ENCODE measurements around the gene POLR2M.
A peak's percentile ranks its signal among the peaks of the same experiment; 100 is the strongest.

POLR2M gene

DNA sequence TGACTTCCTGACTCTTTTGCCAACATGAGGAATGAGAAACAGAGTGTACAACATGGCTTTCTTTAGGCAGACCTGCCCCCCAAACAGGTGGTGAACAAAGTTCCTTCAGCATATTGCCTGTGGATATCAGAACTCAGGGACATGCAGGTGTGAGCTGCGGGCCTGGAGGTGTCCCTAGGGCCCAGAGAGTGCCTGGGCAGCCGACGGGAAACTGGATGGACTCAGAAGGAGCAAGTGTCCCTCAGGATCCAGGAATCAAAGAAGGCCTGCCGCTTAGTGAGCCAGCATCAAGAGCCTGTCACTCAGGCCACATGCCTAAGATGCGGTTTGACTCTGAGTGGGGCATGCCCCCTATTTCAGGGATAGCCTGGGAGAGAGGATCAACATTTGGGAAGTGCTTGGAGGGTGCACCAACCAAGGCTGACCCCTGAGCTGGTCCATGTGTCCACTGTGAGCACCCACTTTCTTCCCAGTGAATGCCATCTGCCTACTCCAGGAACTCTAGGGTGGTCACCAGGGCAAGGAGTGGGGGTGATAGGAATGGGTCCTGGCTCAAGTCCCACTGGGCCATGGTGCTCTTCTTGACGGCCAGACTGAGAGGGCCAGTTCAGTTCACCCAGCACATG, 16.1 kb upstream of the POLR2M start:
- H3K9me3 ChIP-seq: no peaks in the 10 kb centered on the region
- no peaks in the 10 kb centered on the region for H3K27me3 ChIP-seq
- H3K9ac ChIP-seq: no peak overlapping the region
- no peak for TF ChIP-seq Cebpa-rat (IDR thresholded peaks at IDR 0.05)
- no peaks in the 10 kb centered on the region for H3K4me1 ChIP-seq
- H4K20me1 ChIP-seq: no peaks in the 10 kb centered on the region
- H3K4me3 ChIP-seq: no peak overlapping the region
- no peak overlapping the region for H3K27ac ChIP-seq
- H3K4me2 ChIP-seq: no peak overlapping the region
- H3K36me3 ChIP-seq: no peaks in the 10 kb centered on the region

DNA sequence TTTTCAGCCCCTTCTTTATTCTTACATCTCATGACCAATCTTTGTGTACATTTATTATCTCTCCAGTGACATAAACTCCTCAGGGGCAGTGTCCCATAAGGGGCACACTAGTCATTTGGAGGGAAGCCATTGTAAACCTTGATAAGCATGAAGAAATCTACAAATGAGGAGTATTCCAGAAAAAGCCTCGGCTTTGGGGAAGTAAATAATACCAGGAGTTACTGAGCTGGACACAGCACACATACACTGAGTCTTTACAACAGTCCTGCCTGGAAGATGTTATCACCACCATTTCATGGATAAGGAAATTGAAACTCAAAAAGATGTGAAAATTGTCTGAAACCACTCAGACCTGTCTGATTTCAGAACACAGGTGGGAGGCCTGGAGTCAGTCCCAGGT, 15.4 kb upstream of the POLR2M start:
- no peaks in the 10 kb centered on the region for H3K9me3 ChIP-seq
- no peak for TF ChIP-seq Cebpa-rat (IDR thresholded peaks at IDR 0.05)
- no peak overlapping the region for H3K27ac ChIP-seq
- H3K4me1 ChIP-seq: no peaks in the 10 kb centered on the region
- H4K20me1 ChIP-seq: no peaks in the 10 kb centered on the region
- H3K4me2 ChIP-seq: no peak overlapping the region
- no peaks in the 10 kb centered on the region for H3K36me3 ChIP-seq
- no peak overlapping the region for H3K4me3 ChIP-seq
- no peaks in the 10 kb centered on the region for H3K27me3 ChIP-seq
- H3K9ac ChIP-seq: no peak overlapping the region

DNA sequence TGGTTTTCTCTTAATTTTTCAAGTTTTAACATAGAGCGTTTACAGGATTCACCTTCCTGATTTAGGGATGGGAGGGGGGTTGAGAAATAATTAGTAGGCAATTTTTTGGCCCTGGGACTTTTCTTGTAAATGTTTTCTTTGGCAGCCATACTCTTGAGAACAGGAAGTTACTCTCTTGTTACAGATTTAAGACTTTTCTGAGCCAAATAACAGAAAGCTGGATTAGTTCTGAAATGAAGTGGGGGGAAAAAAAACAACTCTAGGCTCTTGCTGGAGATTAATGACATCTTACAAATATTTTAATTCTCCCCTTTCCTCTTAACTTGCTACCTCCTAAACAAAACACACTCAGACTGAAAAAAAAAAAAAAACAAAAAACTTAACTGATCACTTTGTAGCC, 13.8 kb upstream of the POLR2M start:
- no peak overlapping the region for H3K27ac ChIP-seq
- H3K27me3 ChIP-seq: no peaks in the 10 kb centered on the region
- no peaks in the 10 kb centered on the region for H3K4me1 ChIP-seq
- no peaks in the 10 kb centered on the region for H3K9me3 ChIP-seq
- H3K9ac ChIP-seq: no peak overlapping the region
- no peaks in the 10 kb centered on the region for H3K36me3 ChIP-seq
- no peak overlapping the region for H3K4me3 ChIP-seq
- H3K4me2 ChIP-seq: no peak overlapping the region
- TF ChIP-seq Cebpa-rat (IDR thresholded peaks at IDR 0.05): no peak
- no peaks in the 10 kb centered on the region for H4K20me1 ChIP-seq

DNA sequence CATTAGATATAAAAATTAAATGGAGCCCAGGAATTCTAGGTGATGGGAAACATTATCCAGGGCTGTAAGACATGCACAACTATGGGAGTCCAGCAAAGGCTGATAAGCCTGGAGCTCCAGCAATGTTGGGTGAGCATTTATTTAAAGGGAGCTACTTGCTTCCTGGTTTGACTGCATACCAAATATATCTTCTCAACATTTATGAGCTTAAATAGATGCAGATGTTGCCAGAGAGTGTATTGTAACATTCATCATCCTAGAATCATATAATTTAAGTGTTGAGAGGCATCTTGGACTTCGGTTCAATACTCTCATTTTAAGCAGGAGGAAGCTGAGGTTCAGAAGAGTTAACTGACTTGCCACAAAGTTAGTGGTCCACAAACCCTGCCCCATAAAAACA, 12.2 kb upstream of the POLR2M start:
- Histone ChIP-seq H3K4me1 (no peaks in the 10 kb centered on the region), H3K27ac (no peak overlapping the region), H3K4me2 (no peak overlapping the region), H4K20me1 (no peaks in the 10 kb centered on the region), H3K9ac (no peak overlapping the region), H3K9me3 (no peaks in the 10 kb centered on the region), H3K27me3 (no peaks in the 10 kb centered on the region), H3K36me3 (no peaks in the 10 kb centered on the region), H3K4me3 (no peak overlapping the region)
- no peak for TF ChIP-seq Cebpa-rat (IDR thresholded peaks at IDR 0.05)

DNA sequence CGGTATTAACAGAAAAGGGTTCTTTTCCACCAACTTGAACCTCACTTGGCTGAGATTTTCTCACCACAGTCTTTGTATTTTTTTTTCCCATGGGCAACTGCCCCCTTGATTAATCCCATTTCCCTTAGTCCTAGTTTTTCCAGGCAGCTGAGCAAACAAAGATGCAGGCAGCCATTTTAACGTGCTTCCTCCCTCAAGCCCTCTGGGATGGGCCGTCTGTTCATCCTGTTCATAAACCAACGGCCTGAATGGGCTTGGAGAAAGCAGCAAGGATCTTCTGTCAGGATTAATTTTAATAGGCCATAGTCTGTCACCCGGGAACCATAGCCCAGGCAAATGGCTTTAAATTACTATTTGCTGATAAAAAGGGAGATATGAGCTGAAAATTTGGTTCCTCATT, 10.4 kb upstream of the POLR2M start:
- Histone ChIP-seq H3K9ac (no peak overlapping the region), H3K4me1 (no peaks in the 10 kb centered on the region), H3K36me3 (no peaks in the 10 kb centered on the region), H3K27me3 (no peaks in the 10 kb centered on the region), H3K4me3 (no peak overlapping the region), H4K20me1 (no peaks in the 10 kb centered on the region), H3K9me3 (no peaks in the 10 kb centered on the region), H3K27ac (no peak overlapping the region), H3K4me2 (no peak overlapping the region)
- TF ChIP-seq Cebpa-rat (IDR thresholded peaks at IDR 0.05): no peak

DNA sequence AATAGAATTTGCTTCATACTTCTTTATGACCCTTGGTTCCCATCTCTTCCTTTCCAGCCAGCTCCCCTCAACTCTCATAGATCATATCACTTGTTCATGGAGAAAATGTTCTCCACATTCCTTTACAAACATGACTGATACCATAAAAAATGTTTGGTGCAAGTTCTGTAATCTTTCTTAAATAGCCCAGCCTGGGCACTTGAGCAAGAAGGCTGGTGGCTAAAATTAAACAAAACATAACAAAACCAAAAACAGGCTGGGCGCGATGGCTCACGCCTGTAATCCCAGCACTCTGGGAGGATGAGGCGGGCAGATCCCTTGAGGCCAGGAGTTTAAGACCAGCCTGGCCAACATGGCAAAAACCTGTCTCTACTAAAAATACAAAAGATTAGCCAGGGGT, 8.9 kb upstream of the POLR2M start:
- Histone ChIP-seq H3K4me1 (no peaks in the 10 kb centered on the region), H3K27ac (no peak overlapping the region), H4K20me1 (no peaks in the 10 kb centered on the region), H3K9me3 (no peaks in the 10 kb centered on the region), H3K27me3 (no peaks in the 10 kb centered on the region), H3K9ac (no peak overlapping the region), H3K4me3 (no peak overlapping the region), H3K36me3 (no peaks in the 10 kb centered on the region), H3K4me2 (no peak overlapping the region)
- TF ChIP-seq Cebpa-rat (IDR thresholded peaks at IDR 0.05): no peak

DNA sequence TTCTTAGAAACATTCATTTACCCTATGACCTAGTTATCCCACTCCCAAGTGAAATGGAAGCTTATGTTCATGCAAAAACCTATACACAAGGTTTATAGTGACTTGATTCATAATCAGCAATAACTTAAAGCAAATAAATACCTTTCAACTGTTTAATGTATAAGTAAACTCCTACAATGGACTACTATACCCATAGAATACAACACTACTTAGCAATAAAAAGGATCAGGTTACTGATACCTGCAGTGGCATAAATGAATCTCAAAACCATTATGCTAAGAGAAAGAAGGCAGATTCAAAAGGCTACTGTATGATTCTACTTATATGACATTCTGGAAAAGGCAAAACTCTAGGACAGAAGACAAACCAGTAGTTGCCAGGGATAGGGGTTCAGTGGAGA, 8.3 kb upstream of the POLR2M start:
- H3K36me3 ChIP-seq: no peaks in the 10 kb centered on the region
- H3K27ac ChIP-seq: no peak overlapping the region
- peaks cover 1% of the 10 kb centered on the region; the same call in 1 of the 2 replicates for H3K4me1 ChIP-seq
- no peak overlapping the region for H3K9ac ChIP-seq
- TF ChIP-seq Cebpa-rat (IDR thresholded peaks at IDR 0.05): no peak
- H3K27me3 ChIP-seq: no peaks in the 10 kb centered on the region
- no peak overlapping the region for H3K4me3 ChIP-seq
- no peak overlapping the region for H3K4me2 ChIP-seq
- H3K9me3 ChIP-seq: no peaks in the 10 kb centered on the region
- H4K20me1 ChIP-seq: no peaks in the 10 kb centered on the region

DNA sequence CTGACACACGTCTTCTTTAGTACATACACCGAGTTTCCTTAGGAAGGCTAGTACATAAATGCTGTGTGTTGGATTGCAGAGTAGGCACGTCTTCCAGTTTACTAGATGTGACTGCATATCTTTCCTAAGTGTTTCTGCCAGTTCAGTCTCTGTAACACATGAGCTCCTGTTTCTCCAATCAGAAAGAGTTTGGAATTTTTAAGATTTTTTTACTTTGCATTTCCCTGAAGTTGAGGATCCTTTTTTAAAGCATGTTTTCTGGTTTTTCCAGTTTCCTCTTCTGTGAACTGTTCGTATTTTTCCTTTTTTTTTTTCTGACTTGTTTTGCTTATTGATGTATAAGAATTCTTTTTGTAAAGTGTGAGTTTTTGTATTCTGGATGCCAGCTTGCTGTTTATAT, 7.5 kb upstream of the POLR2M start:
- Histone ChIP-seq H3K9ac (no peak overlapping the region), H3K36me3 (no peaks in the 10 kb centered on the region), H3K27me3 (no peaks in the 10 kb centered on the region), H3K27ac (no peak overlapping the region), H4K20me1 (no peaks in the 10 kb centered on the region), H3K4me3 (no peak overlapping the region), H3K9me3 (no peaks in the 10 kb centered on the region), H3K4me2 (no peak overlapping the region), H3K4me1 (peaks cover 7% of the 10 kb centered on the region; the same call in 1 of the 2 replicates)
- TF ChIP-seq Cebpa-rat (IDR thresholded peaks at IDR 0.05): no peak

DNA sequence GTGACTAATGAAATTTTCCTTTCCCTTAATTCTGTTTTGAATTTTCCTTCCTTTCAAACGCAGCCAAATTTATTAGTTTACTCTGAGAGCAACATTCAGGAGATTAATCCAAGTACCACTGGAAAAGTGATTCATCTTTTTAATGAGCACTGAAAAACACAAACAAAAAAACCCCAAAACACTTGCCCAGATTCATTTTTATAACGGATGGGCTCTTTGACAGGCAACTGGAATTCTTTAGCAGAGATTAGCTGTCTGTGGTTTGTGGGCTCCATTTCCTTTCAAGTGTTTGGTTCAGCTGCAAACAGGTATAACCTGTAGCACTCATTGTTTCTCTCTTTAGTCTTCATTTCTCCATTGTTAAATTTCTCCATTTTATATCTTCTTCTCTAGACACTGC, 3.1 kb upstream of the POLR2M start:
- H3K4me1 ChIP-seq: peaks cover 23% of the 10 kb centered on the region
- no peaks in the 10 kb centered on the region for H3K9me3 ChIP-seq
- H4K20me1 ChIP-seq: no peaks in the 10 kb centered on the region; the same call in 1 of the 2 replicates
- H3K9ac ChIP-seq: no peak overlapping the region
- H3K27me3 ChIP-seq: no peaks in the 10 kb centered on the region
- peak overlapping the region; percentile 20; the same call in 1 of the 2 replicates for H3K4me2 ChIP-seq
- no peak overlapping the region for H3K27ac ChIP-seq
- no peak overlapping the region for H3K4me3 ChIP-seq
- TF ChIP-seq Cebpa-rat (IDR thresholded peaks at IDR 0.05): no peak
- H3K36me3 ChIP-seq: no peaks in the 10 kb centered on the region

DNA sequence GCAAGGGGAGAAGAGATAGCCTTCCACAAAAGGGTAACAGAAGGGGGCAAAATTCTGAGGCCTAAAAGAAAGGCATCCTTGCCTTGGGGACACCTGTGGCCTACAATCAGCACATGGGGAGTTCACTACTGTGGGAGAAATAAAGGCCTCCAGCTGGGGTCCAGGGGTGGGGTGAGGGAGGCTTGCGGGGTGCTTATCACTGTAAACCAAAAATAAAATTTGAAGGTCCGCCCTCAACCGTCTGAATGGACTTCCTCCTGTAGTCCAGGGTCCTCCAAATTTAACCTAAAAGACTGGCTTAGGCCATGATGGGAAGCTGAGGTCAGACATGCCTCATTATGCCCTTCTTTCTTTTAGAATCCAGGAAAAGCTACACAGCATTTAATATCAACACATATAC, 2.1 kb upstream of the POLR2M start:
- no peak overlapping the region for H3K4me3 ChIP-seq
- TF ChIP-seq Cebpa-rat (IDR thresholded peaks at IDR 0.05): no peak

More for the DNA sequence above, 2.1 kb upstream of the POLR2M start:
- Histone ChIP-seq H3K36me3 (peaks cover 8% of the 10 kb centered on the region), H3K9ac (no peak overlapping the region), H3K4me2 (no peak overlapping the region), H3K9me3 (no peaks in the 10 kb centered on the region), H3K27me3 (no peaks in the 10 kb centered on the region), H3K27ac (no peak overlapping the region), H4K20me1 (no peaks in the 10 kb centered on the region; the same call in 1 of the 2 replicates), H3K4me1 (peaks cover 33% of the 10 kb centered on the region)

Data from BLaER1 (cell line).